Thymus (tissue), 11 donors: ENCODE data around the gene CCDC174. TPM values are rescaled to one million over a fixed set of nuclear protein-coding genes. Genes with fewer than 3 reads are reported as not detected.

Experiments
- DNase-seq, 9 donors: peaks; one replicate each; pipeline ENCODE4 v3.0.0-alpha.2; 2013; ENCODE audit warnings: low spot score in 9 of 9, low read depth in 6 of 9, missing footprints in 1 of 9
- H3K27ac ChIP-seq, 2 donors: one replicate each; pipeline ENCODE4 v1.5.1; 2013; ENCODE audit warnings: control low read depth in 1 of 2, low read depth in 1 of 2, low read length in 1 of 2, mild to moderate bottlenecking in 1 of 2, moderate library complexity in 1 of 2
- H3K27me3 ChIP-seq, 2 donors: one replicate each; pipeline ENCODE4 v1.5.1; 2013; ENCODE audit warnings: low read length in 1 of 2; ENCODE audit not compliant: control insufficient read depth in 2 of 2, insufficient read depth in 1 of 2
- H3K36me3 ChIP-seq, 2 donors: one replicate each; pipeline ENCODE4 v1.5.1; 2013; ENCODE audit warnings: low read length in 1 of 2, mild to moderate bottlenecking in 1 of 2, moderate library complexity in 1 of 2; ENCODE audit not compliant: control insufficient read depth in 2 of 2, insufficient read depth in 2 of 2
- H3K4me1 ChIP-seq, 2 donors: one replicate each; pipeline ENCODE4 v1.5.1; 2013; ENCODE audit warnings: low read length in 2 of 2; ENCODE audit not compliant: control insufficient read depth in 2 of 2, insufficient read depth in 2 of 2
- H3K4me3 ChIP-seq, 2 donors: one replicate each; pipeline ENCODE4 v1.5.1; 2013; ENCODE audit warnings: low read length in 2 of 2, control low read depth in 1 of 2, mild to moderate bottlenecking in 1 of 2
- H3K9me3 ChIP-seq, 2 donors: one replicate each; pipeline ENCODE4 v1.5.1; 2013; ENCODE audit warnings: low read length in 1 of 2, mild to moderate bottlenecking in 1 of 2; ENCODE audit not compliant: control insufficient read depth in 2 of 2, insufficient read depth in 1 of 2
- WGBS: extraction: QIAGEN DNeasy Blood & Tissue Kit; methylation state at CpG from one replicate; pipeline ENCODE4 v1.1.7; 2013; 5-methylcytosine and 5-hydroxymethylcytosine counted together
- polyA plus RNA-seq: library from polyadenylated mRNA; stranded (reverse); fragments of 200-250 nt; gene quantifications from one replicate; pipeline ENCODE4 v1.2.3, GENCODE V29; 2013
- total RNA-seq: library from RNA; stranded (reverse); fragments of 120-200 nt; gene quantifications from one replicate; pipeline ENCODE4 v1.2.4, GENCODE V29; 2013
- donor health status: healthy.

Gene CCDC174
- total and polyA plus RNA-seq, 2 donors: 19.9 to 24.1 TPM

DNA sequence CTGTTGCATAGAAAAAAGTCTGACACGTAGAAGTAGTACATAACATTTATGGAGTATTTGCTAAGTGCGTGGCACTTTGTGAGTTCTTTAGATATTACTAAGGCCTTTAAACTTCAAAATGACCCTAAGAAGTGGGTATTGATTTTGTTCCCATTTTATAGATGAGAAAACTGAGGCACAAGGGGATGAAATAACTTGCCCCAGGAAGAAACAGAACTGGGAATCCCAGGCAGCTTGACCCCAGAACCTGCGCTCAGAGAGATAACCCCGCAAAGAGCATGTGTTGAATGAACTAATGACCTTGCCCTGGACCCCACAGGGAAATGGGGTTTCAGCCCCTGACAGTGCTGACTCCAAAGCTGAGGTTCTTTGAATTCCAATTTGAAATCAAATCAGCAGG, 30.5 kb upstream of the CCDC174 start:
- Histone ChIP-seq H3K4me3 (no peak overlapping the region), H3K36me3 (no peaks in the 10 kb centered on the region), H3K27me3 (peaks cover 0 to 22% of the 10 kb centered on the region in 2 donors), H3K4me1 (no peaks in the 10 kb centered on the region), H3K27ac (no peak overlapping the region), H3K9me3 (no peaks in the 10 kb centered on the region)
- DNase-seq: no peak
- 98% methylated on average over 4 of the region's 4 CpGs for WGBS

DNA sequence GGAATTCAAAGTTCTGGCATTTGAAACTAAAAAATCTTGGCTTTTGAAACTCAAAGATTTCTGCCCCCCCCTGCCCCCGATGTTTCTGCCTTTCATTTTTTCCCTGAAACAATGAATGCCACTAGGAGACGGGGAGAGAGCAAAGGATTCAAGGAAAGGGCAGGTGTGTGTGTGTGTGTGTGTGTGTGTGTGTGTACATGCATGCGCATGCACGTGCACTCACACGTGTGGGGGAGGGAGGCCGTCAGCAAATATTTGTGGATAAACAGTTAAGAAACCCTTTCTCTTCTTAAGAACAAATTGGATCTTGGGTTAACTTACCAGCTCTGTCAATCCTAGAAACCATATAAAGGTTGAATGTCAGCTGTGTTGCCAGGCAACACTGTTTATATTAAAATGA, 29.2 kb upstream of the CCDC174 start:
- 87% methylated on average over 6 of the region's 6 CpGs for WGBS
- no peak for DNase-seq
- Histone ChIP-seq H3K27ac (no peak overlapping the region), H3K4me1 (no peaks in the 10 kb centered on the region), H3K4me3 (no peak overlapping the region), H3K27me3 (peaks cover 0 to 11% of the 10 kb centered on the region in 2 donors), H3K36me3 (no peaks in the 10 kb centered on the region), H3K9me3 (no peaks in the 10 kb centered on the region)

DNA sequence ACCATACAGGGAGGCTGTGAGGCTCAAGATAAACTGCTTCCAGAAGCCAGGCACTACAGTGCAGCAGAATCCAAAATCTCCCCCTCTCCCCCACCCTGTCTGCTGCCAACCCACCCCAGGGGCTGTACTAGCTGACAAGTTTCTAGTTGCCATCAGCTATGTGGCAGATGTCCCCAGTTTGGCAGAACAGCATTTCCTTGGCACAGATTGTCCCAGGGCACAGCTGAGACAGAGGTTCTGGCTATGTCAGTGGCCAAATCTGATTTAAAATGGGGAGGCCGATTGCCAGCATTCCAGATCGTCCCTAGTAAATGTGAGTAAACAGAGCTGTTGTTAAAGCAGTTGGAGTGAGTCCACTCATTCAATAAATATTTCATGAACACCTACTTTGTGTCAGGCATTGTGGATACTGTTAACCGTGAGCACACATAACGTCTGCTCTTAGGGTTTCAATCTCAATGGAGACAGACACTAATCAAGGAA, 28.0 kb upstream of the CCDC174 start:
- 89% methylated on average over 4 of the region's 4 CpGs for WGBS
- no peak for DNase-seq
- peaks cover 0 to 18% of the 10 kb centered on the region in 2 donors for H3K27me3 ChIP-seq
- H3K4me1 ChIP-seq: no peaks in the 10 kb centered on the region
- H3K4me3 ChIP-seq: no peak overlapping the region
- no peaks in the 10 kb centered on the region for H3K36me3 ChIP-seq
- H3K9me3 ChIP-seq: no peaks in the 10 kb centered on the region
- H3K27ac ChIP-seq: no peak overlapping the region

DNA sequence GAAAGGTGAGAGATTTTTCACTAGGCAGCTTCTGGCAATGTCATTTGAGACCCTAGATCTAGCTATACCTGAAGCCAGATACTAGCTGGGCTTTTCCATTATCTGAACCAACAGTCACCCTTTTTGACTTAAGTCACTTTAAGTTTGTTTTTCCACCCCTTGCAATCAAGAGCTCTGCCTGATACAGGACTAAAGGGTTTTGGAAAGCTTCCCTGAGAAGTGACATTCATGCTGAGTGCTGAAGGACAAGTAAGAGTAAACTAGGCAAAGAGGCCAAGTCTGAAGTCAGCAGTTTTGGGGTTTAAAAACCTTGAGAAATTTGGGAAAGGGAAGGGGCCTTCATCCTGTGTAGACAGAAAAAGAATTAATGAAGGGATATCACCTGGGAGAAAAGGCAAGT, 27.1 kb upstream of the CCDC174 start:
- Histone ChIP-seq H3K4me3 (no peak overlapping the region), H3K4me1 (no peaks in the 10 kb centered on the region), H3K27ac (no peak overlapping the region), H3K27me3 (peaks cover 0 to 19% of the 10 kb centered on the region in 2 donors), H3K36me3 (no peaks in the 10 kb centered on the region), H3K9me3 (no peaks in the 10 kb centered on the region)
- DNase-seq: no peak

DNA sequence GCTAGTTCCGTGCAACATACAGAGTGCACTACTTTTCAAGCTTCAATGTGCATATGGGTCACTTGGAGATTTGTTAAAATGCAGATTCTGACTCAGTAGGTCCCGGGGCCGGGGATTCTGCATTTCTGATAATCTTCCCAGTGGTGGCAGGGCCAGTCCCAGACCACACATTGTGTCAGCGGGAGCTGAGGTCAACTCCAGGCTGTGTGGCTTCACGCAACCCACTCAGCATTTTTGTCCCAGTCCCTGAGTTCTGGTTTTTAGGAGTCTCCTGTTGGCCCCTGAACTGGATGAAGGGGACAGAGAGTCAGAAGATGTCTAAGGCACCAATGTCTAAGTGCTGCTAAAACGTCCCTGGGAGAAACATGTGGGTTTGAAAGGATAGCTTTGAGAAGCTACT, 26.1 kb upstream of the CCDC174 start:
- Histone ChIP-seq H3K4me1 (no peaks in the 10 kb centered on the region), H3K27ac (no peak overlapping the region), H3K27me3 (peaks cover 0 to 17% of the 10 kb centered on the region in 2 donors), H3K4me3 (no peak overlapping the region), H3K36me3 (no peaks in the 10 kb centered on the region), H3K9me3 (no peaks in the 10 kb centered on the region)
- no peak for DNase-seq
- 92% methylated on average over 6 of the region's 6 CpGs for WGBS

DNA sequence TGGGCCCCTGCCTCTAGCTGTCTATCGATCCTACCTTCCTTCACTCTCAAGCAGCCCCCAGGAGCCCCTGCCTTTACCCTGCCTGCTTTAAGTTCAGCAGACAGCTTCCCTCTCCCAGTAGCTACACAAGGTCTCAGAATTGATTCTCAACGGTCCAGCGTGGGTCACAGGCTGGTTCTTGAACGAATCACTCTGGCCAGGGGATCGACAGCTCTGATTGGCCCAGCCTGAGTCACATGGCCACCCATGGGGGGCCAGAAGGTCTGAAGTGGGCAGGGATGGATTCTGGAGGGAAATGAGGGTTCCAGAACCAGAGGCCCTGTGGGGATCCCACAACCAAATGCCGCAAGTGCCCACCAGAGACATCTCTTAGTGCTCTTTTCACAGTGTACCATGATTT, 23.7 kb upstream of the CCDC174 start:
- DNase-seq: no peak
- Histone ChIP-seq H3K27me3 (peaks cover 0 to 17% of the 10 kb centered on the region in 2 donors), H3K4me3 (no peak overlapping the region), H3K4me1 (no peaks in the 10 kb centered on the region), H3K36me3 (no peaks in the 10 kb centered on the region), H3K9me3 (no peaks in the 10 kb centered on the region), H3K27ac (no peak overlapping the region)
- WGBS: 91% methylated on average over 6 of the region's 6 CpGs

DNA sequence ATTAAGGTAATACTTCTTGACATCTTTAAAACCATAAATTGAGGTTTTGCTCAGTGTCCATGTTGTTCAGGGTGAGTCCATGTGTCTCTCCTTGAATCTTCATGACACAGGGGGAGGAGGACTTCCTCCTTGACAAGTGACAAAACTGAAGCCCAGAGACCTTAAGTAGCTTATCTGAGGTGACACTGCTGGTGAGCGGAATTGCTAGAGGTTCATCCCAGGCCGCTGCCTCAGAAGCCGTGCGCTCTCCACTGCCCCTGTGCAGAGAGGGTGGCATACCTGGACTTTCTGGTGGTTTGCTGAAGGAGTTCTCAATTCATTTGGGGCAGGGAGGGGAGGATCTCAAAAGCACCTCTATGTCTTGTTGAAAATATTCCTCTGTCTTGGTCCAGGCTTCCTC, 23.2 kb upstream of the CCDC174 start:
- H3K4me1 ChIP-seq: no peaks in the 10 kb centered on the region
- H3K9me3 ChIP-seq: no peaks in the 10 kb centered on the region
- 73% methylated on average over 4 of the region's 4 CpGs for WGBS
- no peak for DNase-seq
- no peak overlapping the region for H3K27ac ChIP-seq
- H3K27me3 ChIP-seq: peaks cover 0 to 16% of the 10 kb centered on the region in 2 donors
- H3K4me3 ChIP-seq: no peak overlapping the region
- no peaks in the 10 kb centered on the region for H3K36me3 ChIP-seq

DNA sequence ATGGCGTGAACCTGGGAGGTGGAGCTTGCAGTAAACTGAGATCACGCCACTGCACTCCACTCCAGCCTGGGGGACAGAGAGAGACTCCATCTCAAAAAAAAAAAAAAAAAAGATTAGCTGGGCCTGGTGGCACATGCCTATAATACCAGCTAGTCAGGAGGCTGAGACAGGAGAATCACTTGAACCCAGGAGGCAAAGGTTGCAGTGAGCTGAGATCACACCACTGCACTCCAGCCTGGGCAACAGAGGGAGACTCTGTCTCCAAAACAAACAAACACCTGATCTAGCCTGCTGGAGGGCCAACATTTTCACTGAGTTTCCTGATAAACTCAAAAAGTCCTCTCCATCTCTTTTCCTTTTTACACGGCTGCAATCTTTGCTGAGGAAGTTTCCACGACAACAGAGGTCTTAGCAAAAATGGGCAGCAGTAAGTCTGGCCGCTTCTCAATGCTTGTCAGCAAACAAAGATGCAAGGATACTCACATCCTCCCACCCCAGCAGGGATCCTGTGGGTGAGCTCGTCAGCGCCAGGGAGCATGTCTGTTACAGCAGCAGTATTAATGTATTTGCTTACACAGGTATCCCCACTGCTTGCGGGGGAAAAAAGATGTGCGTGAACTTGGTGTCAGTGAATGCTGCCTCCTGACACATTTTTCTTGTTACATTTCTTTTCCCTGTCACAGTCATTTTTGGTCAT, 21.0 kb upstream of the CCDC174 start:
- DNase-seq: no peak
- H3K9me3 ChIP-seq: no peaks in the 10 kb centered on the region
- WGBS: 93% methylated on average over 9 of the region's 9 CpGs
- H3K4me3 ChIP-seq: no peak overlapping the region
- no peaks in the 10 kb centered on the region for H3K36me3 ChIP-seq
- H3K27me3 ChIP-seq: peaks cover 0 to 20% of the 10 kb centered on the region in 2 donors
- no peaks in the 10 kb centered on the region for H3K4me1 ChIP-seq
- H3K27ac ChIP-seq: no peak overlapping the region

DNA sequence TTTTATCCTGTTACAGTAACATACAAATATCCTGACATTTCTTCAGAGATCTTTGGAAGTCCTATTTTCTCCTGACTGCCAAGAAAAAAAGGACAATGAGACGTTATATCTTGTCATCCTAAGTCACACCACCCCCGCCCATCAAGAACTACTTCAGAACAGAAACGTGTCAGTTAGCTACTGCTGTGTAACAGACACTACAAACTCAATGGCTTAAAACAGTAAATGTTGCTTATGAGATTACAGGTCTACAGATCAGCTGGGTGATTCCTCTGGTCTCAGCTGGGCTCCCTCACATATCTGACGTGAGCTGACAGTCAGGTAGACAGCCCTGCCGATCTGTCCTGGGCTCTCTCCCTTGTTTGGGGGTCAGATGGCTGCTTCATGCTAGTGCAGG, 20.5 kb upstream of the CCDC174 start:
- H3K36me3 ChIP-seq: no peaks in the 10 kb centered on the region
- no peaks in the 10 kb centered on the region for H3K4me1 ChIP-seq
- no peak overlapping the region for H3K4me3 ChIP-seq
- H3K9me3 ChIP-seq: no peaks in the 10 kb centered on the region
- peaks cover 0 to 23% of the 10 kb centered on the region in 2 donors for H3K27me3 ChIP-seq
- DNase-seq: no peak
- 94% methylated on average over 5 of the region's 5 CpGs for WGBS
- H3K27ac ChIP-seq: no peak overlapping the region
